Effector CD8-positive, alpha-beta T cell (primary cell): ENCODE data around the gene POLE3.
A peak's percentile ranks its signal among the peaks of the same experiment; 100 is the strongest.
"Not testable (repeated sequence)": the region's sequence is repeated elsewhere in the genome, so short reads cannot be mapped to it uniquely, and the experiment has no call there.

Source experiments
- DNase-seq: peaks from one replicate; lab custom pipeline; 2025; lab: John Stamatoyannopoulos, UW

Gene POLE3

GRCh38 chr9:113376634-113377567 is 33.6 kb downstream of the POLE3 start, which contains the start of gene HDHD3:
HDHD3 (minus strand) TSS chr9:113376986; CDS start chr9:113374354, 2,632 bp downstream.
- DNase-seq, result peak; percentile 74

- DNase-seq, result no peak
These were observed 35.1 kb downstream of the POLE3 start for GRCh38 chr9:113375057-113376023.

GRCh38 chr9:113373676-113374392 is 36.6 kb downstream of the POLE3 start:
- no peak for DNase-seq

- no peak for DNase-seq
These were observed 37.2 kb downstream of the POLE3 start for GRCh38 chr9:113373256-113373655.

GRCh38 chr9:113372059-113372458 is 38.4 kb downstream of the POLE3 start:
- DNase-seq, result no peak

GRCh38 chr9:113370806-113371325 is 39.6 kb downstream of the POLE3 start:
- DNase-seq, result no peak

GRCh38 chr9:113369855-113370140 is 40.7 kb downstream of the POLE3 start:
- no peak for DNase-seq

- no peak for DNase-seq
These were observed 41.3 kb downstream of the POLE3 start for GRCh38 chr9:113368982-113369854.

GRCh38 chr9:113368348-113368981 is 42.0 kb downstream of the POLE3 start:
- no peak for DNase-seq

- DNase-seq, result not testable (repeated sequence)
These were observed 44.8 kb downstream of the POLE3 start for GRCh38 chr9:113365652-113366051.

- no peak for DNase-seq
These were observed 45.5 kb downstream of the POLE3 start for GRCh38 chr9:113364951-113365350.

- DNase-seq, result no peak
These were observed 47.1 kb downstream of the POLE3 start for GRCh38 chr9:113363336-113363735.

GRCh38 chr9:113361304-113362018 is 49.0 kb downstream of the POLE3 start:
- DNase-seq, result no peak

- DNase-seq, result no peak
These were observed 50.1 kb downstream of the POLE3 start for GRCh38 chr9:113360242-113360842.

GRCh38 chr9:113359385-113359784 is 51.1 kb downstream of the POLE3 start:
- DNase-seq, result no peak
